HG03457 (cell line): ENCODE results near the gene ERMARD.
A peak's percentile ranks its signal among the peaks of the same experiment; 100 is the strongest.

Experiments
- ATAC-seq: cut with Tn5 transposase; IDR thresholded peaks from one replicate; pipeline ENCODE4 v1.9.1; 2021; ENCODE audit warnings: moderate number of reproducible peaks; ENCODE audit not compliant: unreplicated experiment

The ERMARD gene

GRCh38 chr6:169751242-169752073 lies at the start of gene ERMARD, which contains the start of gene DYNLT2:
ERMARD (plus strand) TSS chr6:169751622; CDS start chr6:169751658, 36 bp downstream.
DYNLT2 (minus strand) TSS chr6:169751572; CDS start chr6:169751458, 114 bp downstream.
- peak; percentile 92 for ATAC-seq

- peak; percentile 97 for ATAC-seq
Measured at GRCh38 chr6:169701954-169702839, 49.2 kb upstream of the ERMARD start, which contains the start of the genes C6orf120 and WDR27. C6orf120 (plus strand) TSS chr6:169702126; CDS start chr6:169702460, 334 bp downstream. WDR27 (minus strand) TSS chr6:169702029; CDS start chr6:169689005, 13,024 bp downstream.

GRCh38 chr6:169702840-169703246 lies 48.6 kb upstream of the ERMARD start:
- peak; percentile 20 for ATAC-seq

GRCh38 chr6:169707772-169708171 lies 43.6 kb upstream of the ERMARD start:
- ATAC-seq = no peak

- no peak for ATAC-seq
Measured at GRCh38 chr6:169709293-169709692, 42.1 kb upstream of the ERMARD start.

DNA sequence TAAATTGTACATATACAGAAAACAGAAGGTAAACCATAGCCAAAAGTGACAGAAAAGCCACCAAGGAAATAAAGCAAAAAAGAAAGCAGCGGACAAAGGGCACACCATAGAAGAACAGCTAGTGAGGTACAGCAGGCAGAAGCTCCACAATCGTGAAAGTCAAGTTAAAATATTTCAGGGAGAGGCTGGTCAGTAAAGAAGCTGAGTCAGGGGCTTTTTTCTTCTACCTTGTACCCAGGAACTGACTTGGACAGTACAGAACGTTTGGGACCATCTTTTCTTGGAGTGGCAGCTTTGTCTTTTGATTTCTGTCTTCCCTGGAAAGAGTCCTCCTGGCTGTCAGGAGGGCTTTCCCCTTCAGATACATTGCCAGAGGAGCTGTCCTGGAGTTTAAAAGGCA lies 41.4 kb upstream of the ERMARD start:
- no peak for ATAC-seq

- ATAC-seq = no peak
Measured at GRCh38 chr6:169714178-169714577, 37.2 kb upstream of the ERMARD start.

- no peak for ATAC-seq
Measured at GRCh38 chr6:169714595-169714994, 36.8 kb upstream of the ERMARD start.

GRCh38 chr6:169719117-169719516 lies 32.3 kb upstream of the ERMARD start:
- no peak for ATAC-seq

DNA sequence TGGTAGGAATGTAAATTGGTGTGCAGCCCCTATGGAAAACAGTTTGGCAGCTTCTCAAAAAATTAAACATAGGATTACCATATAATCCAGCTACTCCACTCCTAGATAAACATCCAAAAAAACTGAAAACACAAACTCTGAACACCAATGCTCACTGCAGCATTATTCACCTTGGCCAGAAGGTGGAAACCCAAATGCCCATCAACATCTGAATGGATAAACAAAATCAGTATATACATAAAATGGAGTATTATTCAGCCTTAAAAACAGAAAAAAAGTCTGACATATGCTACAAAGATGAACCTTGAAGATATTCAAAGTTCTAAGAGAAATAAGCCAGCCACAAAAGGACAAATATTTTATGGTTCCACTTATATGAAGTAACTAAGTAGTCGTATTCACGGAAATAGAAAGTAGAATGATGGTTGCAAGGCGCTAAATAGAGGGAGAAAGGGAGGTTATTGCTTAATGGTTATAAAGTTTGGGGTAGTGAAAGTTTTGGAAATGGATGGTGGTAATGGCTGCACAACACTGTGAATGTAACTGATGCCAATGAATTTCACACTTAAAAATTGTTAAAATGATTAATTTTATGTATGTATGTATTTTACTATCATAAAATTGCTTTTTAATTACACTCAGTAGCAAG lies 31.1 kb upstream of the ERMARD start:
- no peak for ATAC-seq

GRCh38 chr6:169722362-169723199 lies 28.8 kb upstream of the ERMARD start:
- peak; percentile 17 for ATAC-seq

DNA sequence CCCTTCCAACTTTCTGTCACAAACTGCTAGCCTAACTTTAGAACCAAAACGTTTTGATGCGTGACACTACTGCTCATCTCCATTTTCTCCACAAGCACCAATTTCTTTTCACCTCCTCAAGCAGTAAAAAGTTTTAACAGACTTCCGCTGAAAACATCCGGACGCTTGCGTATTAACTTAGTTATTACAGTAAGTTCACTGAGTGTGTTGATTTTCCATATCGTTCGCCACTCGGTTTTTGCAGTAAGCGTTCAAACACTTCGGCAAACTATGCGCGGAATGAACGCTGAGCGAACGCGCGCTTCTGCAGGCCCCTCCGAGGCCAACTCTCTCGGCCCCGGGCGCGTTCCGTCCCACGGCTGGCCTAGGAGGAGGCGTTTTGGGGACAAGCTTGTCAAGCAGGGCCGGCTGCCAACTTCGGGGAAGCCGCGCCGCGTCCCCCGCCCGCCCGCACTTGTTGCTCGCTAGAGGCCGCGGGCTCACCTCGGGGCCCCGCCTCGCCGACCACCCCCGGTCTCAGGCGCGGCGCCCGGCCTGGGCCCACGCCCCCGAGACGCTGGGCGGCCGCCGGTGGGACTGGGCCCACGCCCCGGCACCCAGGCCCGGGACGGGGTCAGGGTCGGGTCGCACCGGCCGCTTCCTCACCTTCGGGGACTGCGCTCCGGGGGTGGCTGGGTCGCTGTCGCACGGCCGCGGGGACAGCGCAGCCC lies 28.1 kb upstream of the ERMARD start:
- ATAC-seq = peak; percentile 37

DNA sequence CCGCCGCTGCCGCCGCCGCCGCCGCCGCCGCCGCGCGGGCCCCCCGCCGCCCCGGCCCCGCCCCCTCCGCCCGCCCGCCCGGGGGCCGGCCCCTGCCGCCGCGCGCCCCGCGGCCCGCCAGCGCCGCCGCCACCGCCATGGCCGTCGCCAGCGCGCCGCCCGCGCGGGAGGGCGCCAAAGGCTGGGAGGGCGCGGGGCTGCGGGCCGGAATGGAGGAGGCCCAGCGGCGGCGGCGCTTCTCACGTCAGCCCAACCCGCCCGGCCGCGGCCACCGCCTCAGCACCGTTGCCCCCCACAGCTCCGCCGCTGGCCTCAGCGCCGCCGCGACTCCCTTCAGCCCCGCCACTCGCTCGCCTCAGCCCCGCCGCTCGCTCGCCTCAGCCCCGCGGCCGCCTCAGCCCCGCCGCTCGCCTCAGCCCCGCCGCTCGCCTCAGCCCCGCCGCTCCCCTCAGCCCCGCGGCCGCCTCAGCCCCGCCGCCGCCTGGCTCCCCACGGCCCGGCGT lies 27.4 kb upstream of the ERMARD start:
- peak; percentile 19 for ATAC-seq

DNA sequence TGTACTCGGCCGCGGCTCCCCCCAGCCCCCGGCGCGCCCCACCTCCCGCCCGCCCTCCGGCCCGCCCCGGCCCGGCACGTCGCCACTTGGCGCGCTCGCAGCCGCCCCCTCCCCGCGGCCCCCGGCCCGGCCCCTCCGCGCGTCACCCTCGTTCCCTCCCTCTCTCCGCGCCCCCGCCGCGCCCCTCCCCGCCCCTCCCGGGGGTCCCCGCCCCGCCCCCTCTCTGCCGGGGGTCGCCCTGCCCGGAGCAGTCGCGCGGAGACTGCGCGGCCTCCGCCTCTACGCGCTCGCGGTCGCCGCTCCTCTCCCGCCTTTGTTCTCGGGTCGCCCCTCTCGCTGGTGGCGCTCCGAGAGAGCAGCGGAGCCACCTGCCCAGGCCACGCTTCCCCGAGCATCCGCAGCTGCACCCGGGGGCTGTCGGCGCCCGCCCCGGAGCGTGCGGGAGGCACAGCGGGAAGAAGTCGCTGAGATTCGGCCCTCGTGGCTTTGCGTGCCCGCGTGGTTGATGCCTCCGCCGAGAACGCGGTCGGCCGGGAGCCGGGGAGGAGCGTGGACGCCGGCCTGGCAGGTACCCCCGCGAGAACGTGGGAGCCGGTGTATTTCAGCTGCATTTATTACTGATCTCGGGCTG lies 26.8 kb upstream of the ERMARD start, which contains the start of gene PHF10:
PHF10 (minus strand) TSS at position 7 of the 631 bp plus-strand sequence. CDS start 569 bp downstream, outside the sequence.
- ATAC-seq = peak; percentile 35

- ATAC-seq = no peak
Measured at GRCh38 chr6:169725125-169726048, 26.0 kb upstream of the ERMARD start.

- ATAC-seq = no peak
Measured at GRCh38 chr6:169726049-169726400, 25.4 kb upstream of the ERMARD start.

- no peak for ATAC-seq
Measured at GRCh38 chr6:169726963-169727362, 24.5 kb upstream of the ERMARD start.

DNA sequence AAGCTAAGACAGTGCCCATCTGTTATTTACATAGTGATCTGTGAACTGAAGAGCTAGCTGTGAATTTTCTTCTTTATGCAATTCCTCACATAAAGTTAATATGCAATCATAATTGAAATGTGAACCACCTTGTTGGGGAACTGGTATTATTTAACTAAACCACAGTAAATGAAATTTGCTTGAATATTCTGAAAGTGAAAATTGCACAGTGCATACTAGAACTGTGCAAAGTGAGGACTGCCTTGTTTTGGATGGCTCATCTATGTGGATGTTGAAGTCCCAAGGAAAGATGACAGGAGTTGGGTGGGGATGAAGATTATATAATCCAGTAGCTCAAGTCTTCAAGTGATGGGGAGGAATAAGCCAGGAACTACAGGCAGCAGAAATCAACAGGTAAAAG lies 21.5 kb upstream of the ERMARD start:
- no peak for ATAC-seq
